ENCODE results near the gene ZBED3. TPM values are rescaled to one million over a fixed set of nuclear protein-coding genes. Genes with fewer than 3 reads are reported as not detected.

The ZBED3 gene
- polyA plus RNA-seq, 3 donors = 1.2 to 2.9 (median 1.5) TPM

GRCh38 chr5:77086368-77086688 lies 757 bp downstream of the ZBED3 start:
- peaks cover 23% of the 10 kb centered on the region for H3K4me1 Mint-ChIP-seq
- Histone ChIP-seq H3K9ac (ENCODE audit: insufficient read depth, low read length, poor library complexity, severe bottlenecking) (peak overlapping the region; percentile 88), H4K20me1 (ENCODE audit: insufficient read depth, low read length) (no peaks in the 10 kb centered on the region), H3K36me3 (replicated peaks in 1 of 2; ENCODE audit: control insufficient read depth in 1 of 2, insufficient read depth in 2 of 2, low read length in 2 of 2) (no peaks in the 10 kb centered on the region), H3K27me3 (ENCODE audit: control insufficient read depth in 2 of 2, insufficient read depth in 2 of 2, low read length in 2 of 2) (no peaks in the 10 kb centered on the region), H3K4me2 (replicated peaks; ENCODE audit: extremely low read depth, low read length, poor library complexity, severe bottlenecking) (peak overlapping the region; percentile 91), H3K79me2 (ENCODE audit: insufficient read depth, low read length) (peaks cover 14% of the 10 kb centered on the region), H3K4me1 (ENCODE audit: control insufficient read depth in 1 of 2, insufficient read depth in 2 of 2, low read length in 2 of 2) (peaks cover 13 to 27% of the 10 kb centered on the region in 2 donors), H3K4me3 (replicated peaks in 1 of 3; ENCODE audit: low read depth in 2 of 3, low read length in 3 of 3) (peak overlapping the region; percentile 67 to 92 (median 77)), H2AFZ (ENCODE audit: insufficient read depth, low read depth, low read length, poor library complexity, severe bottlenecking) (peak overlapping the region; percentile 99), H3K9me3 (replicated peaks in 1 of 2; ENCODE audit: control insufficient read depth in 1 of 2, insufficient read depth in 1 of 2, low read length in 2 of 2) (no peaks in the 10 kb centered on the region), H3K27ac (ENCODE audit: low read depth in 1 of 2, low read length in 2 of 2) (peak overlapping the region in 1 of 2 donors; percentile 86)
- intact Hi-C loops (cut with micrococcal nuclease) = no loop called here
- peaks cover 0 to 1% (median 0%) of the 10 kb centered on the region in 3 donors for H3K27me3 Mint-ChIP-seq (ENCODE audit: low read depth in 3 of 3)
- WGBS (ENCODE audit: insufficient coverage) = 0% methylated on average over 5 of the region's 6 CpGs
- TF ChIP-seq CTCF (IDR thresholded peaks at IDR 0.05) = no peak
- H3K9me3 Mint-ChIP-seq = no peaks in the 10 kb centered on the region
- peaks cover 6 to 7% of the 10 kb centered on the region in 2 donors for H3K36me3 Mint-ChIP-seq
- H3K27ac Mint-ChIP-seq = peak overlapping the region in 6 of 7 donors; percentile 60 to 94 (median 78)
- no peak for DNase-seq
- H3K4me3 Mint-ChIP-seq = peak overlapping the region; percentile 97 to 99

DNA sequence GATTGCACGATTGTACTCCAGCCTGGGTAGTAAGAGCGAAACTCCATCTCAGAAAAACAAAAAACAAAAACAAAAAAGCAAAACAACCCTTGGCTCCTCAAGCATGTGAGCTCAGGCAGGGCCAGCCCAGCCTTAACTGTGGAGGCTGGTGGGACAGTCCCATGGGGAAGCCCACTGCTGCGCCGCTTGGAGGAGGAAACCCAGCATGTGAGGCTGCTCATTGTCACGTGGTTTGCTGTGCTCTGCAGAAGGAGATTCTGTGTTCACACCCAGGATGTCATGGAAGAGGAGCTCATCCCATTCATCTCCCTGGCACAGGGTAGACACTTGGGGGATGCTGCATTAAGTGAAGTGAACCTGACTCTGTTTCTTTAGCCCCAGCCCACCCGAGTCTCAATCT lies 4.0 kb downstream of the ZBED3 start:
- H3K4me1 ChIP-seq (ENCODE audit: control insufficient read depth in 1 of 2, insufficient read depth in 2 of 2, low read length in 2 of 2) = peaks cover 12 to 25% of the 10 kb centered on the region in 2 donors
- Mint-ChIP-seq H3K27me3 (ENCODE audit: low read depth in 3 of 3) (no peaks in the 10 kb centered on the region), H3K27ac (peak overlapping the region in 1 of 7 donors; percentile 53), H3K9me3 (no peaks in the 10 kb centered on the region), H3K4me1 (peaks cover 22% of the 10 kb centered on the region), H3K4me3 (no peak overlapping the region), H3K36me3 (peaks cover 12 to 15% of the 10 kb centered on the region in 2 donors)
- H3K4me2 ChIP-seq (replicated peaks; ENCODE audit: extremely low read depth, low read length, poor library complexity, severe bottlenecking) = no peak overlapping the region
- H3K27me3 ChIP-seq (ENCODE audit: control insufficient read depth in 2 of 2, insufficient read depth in 2 of 2, low read length in 2 of 2) = no peaks in the 10 kb centered on the region
- 90% methylated on average over 4 of the region's 6 CpGs for WGBS (ENCODE audit: insufficient coverage)
- no peaks in the 10 kb centered on the region for H4K20me1 ChIP-seq (ENCODE audit: insufficient read depth, low read length)
- no peak for TF ChIP-seq CTCF (IDR thresholded peaks at IDR 0.05)
- H2AFZ ChIP-seq (ENCODE audit: insufficient read depth, low read depth, low read length, poor library complexity, severe bottlenecking) = no peak overlapping the region
- no peak for DNase-seq
- no peak overlapping the region for H3K27ac ChIP-seq (ENCODE audit: low read depth in 1 of 2, low read length in 2 of 2)
- no peak overlapping the region for H3K4me3 ChIP-seq (replicated peaks in 1 of 3; ENCODE audit: low read depth in 2 of 3, low read length in 3 of 3)
- no peak overlapping the region for H3K9ac ChIP-seq (ENCODE audit: insufficient read depth, low read length, poor library complexity, severe bottlenecking)
- intact Hi-C loops (cut with micrococcal nuclease) = no loop called here
- H3K9me3 ChIP-seq (replicated peaks in 1 of 2; ENCODE audit: control insufficient read depth in 1 of 2, insufficient read depth in 1 of 2, low read length in 2 of 2) = no peaks in the 10 kb centered on the region
- peaks cover 17% of the 10 kb centered on the region for H3K79me2 ChIP-seq (ENCODE audit: insufficient read depth, low read length)
- H3K36me3 ChIP-seq (replicated peaks in 1 of 2; ENCODE audit: control insufficient read depth in 1 of 2, insufficient read depth in 2 of 2, low read length in 2 of 2) = peaks cover 0 to 9% of the 10 kb centered on the region in 2 donors
